Measurements from ENCODE around the gene PHF10. TPM values are rescaled to one million over a fixed set of nuclear protein-coding genes. Genes with fewer than 3 reads are reported as not detected.

Gene PHF10
- total and polyA plus RNA-seq, 2 donors from 2014 or later: 34.5 to 35.9 TPM

DNA sequence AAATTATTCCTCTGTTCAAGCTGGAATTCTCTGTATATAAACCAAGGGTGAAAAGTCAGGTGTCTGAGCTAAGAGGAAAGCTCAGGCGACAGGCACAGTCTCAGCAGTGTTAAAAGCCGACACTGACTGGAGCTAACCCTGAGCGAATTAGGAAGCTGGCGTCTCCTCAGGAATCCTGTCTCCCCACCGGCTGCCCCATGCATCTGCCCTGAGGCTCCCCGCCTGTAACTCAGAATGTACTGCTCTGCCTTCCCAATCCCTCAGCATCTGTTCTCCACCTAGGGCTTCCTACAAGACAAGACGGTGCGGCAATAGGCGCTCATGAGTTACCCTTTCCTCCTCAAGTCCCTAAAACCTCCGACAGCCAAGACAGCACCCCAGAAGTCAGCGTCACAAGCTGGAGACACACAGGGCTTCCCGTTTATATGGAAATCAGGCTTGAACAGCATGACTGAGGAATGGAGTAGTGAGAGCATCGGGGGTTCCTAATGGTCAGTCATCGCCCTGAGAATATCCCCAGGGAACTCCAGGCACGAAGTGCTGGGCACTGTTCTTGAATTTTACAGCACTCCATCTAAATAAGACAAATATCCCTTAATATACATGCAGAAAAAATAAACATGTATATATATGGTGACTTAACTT is 56.0 kb downstream of the PHF10 start:
- intact Hi-C loops (cut with DNase I): no loop called here
- TF ChIP-seq, protein P1, sequence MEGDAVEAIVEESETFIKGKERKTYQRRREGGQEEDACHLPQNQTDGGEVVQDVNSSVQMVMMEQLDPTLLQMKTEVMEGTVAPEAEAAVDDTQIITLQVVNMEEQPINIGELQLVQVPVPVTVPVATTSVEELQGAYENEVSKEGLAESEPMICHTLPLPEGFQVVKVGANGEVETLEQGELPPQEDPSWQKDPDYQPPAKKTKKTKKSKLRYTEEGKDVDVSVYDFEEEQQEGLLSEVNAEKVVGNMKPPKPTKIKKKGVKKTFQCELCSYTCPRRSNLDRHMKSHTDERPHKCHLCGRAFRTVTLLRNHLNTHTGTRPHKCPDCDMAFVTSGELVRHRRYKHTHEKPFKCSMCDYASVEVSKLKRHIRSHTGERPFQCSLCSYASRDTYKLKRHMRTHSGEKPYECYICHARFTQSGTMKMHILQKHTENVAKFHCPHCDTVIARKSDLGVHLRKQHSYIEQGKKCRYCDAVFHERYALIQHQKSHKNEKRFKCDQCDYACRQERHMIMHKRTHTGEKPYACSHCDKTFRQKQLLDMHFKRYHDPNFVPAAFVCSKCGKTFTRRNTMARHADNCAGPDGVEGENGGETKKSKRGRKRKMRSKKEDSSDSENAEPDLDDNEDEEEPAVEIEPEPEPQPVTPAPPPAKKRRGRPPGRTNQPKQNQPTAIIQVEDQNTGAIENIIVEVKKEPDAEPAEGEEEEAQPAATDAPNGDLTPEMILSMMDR (IDR thresholded peaks at IDR 0.05; ENCODE audit: borderline replicate concordance, extremely low read depth, insufficient read depth): no peak
- Histone ChIP-seq H3K9me3 (ENCODE audit: control insufficient read depth in 2 of 3, insufficient read depth in 1 of 3, low read length in 3 of 3) (no peaks in the 10 kb centered on the region), H3K9ac (ENCODE audit: low read length in 3 of 3) (no peak overlapping the region), H3K4me1 (ENCODE audit: control insufficient read depth in 2 of 3, insufficient read depth in 2 of 3, low read depth in 1 of 3, low read length in 3 of 3) (no peaks in the 10 kb centered on the region), H3K27ac (ENCODE audit: low read depth in 2 of 2, low read length in 2 of 2) (no peak overlapping the region), H3K36me3 (ENCODE audit: control insufficient read depth in 2 of 3, insufficient read depth in 3 of 3, low read length in 3 of 3) (peaks cover 4 to 29% (median 13%) of the 10 kb centered on the region in 3 donors), H3K4me3 (ENCODE audit: low read length in 3 of 3) (no peak overlapping the region), H3K27me3 (ENCODE audit: control insufficient read depth, insufficient read depth, low read length) (no peaks in the 10 kb centered on the region)
- FAIRE-seq (no peak), DNase-seq (no peak)

DNA sequence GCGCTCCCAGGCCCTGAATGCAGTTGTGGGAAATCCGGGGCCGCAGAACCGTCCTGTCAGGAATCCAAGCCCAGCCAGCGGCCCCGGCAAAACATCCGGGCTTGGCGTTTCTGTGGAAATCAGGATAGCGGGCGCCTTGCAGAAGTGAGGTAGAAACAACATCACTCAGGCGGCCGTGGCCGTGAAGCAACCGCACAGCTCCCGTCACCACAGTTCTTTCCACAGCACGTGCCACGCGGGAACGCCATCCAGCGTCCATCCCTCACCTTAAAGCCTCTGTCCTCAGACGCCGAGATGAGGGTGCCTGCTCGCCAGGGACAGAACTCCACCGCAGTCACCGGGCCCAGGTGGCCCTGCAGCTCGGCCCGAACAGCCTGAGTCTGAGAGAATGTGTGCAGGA is 56.6 kb downstream of the PHF10 start:
- Histone ChIP-seq H3K27me3 (ENCODE audit: control insufficient read depth, insufficient read depth, low read length) (no peaks in the 10 kb centered on the region), H3K9me3 (ENCODE audit: control insufficient read depth in 2 of 3, insufficient read depth in 1 of 3, low read length in 3 of 3) (no peaks in the 10 kb centered on the region), H3K36me3 (ENCODE audit: control insufficient read depth in 2 of 3, insufficient read depth in 3 of 3, low read length in 3 of 3) (peaks cover 7 to 32% (median 19%) of the 10 kb centered on the region in 3 donors), H3K4me1 (ENCODE audit: control insufficient read depth in 2 of 3, insufficient read depth in 2 of 3, low read depth in 1 of 3, low read length in 3 of 3) (no peaks in the 10 kb centered on the region), H3K4me3 (ENCODE audit: low read length in 3 of 3) (no peak overlapping the region), H3K27ac (ENCODE audit: low read depth in 2 of 2, low read length in 2 of 2) (no peak overlapping the region), H3K9ac (ENCODE audit: low read length in 3 of 3) (no peak overlapping the region)
- intact Hi-C loops (cut with DNase I): no loop called here
- DNase-seq: no peak
- TF ChIP-seq, protein P1 (IDR thresholded peaks at IDR 0.05; ENCODE audit: borderline replicate concordance, extremely low read depth, insufficient read depth): no peak
- FAIRE-seq: no peak

DNA sequence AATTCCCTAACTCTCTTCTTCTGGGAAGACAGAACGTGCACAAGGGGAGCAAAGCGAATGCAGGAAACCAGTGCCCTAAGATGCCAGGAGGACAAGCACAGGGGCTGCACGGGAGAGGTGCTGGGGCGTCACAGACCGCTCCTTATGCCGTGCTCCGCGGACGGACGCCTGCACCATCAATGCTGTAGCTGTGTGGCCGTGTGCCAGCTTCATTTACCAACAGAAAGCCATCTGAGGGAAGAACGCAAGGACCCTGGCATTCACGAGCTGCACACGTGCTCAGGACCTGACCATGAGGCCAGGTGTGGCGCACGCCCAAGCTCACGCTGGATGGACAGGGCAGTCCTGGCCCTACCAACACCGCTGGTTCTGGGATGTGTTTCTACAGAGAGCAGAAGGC is 57.9 kb downstream of the PHF10 start:
- no peak overlapping the region for H3K9ac ChIP-seq (ENCODE audit: low read length in 3 of 3)
- no peaks in the 10 kb centered on the region for H3K9me3 ChIP-seq (ENCODE audit: control insufficient read depth in 2 of 3, insufficient read depth in 1 of 3, low read length in 3 of 3)
- H3K27ac ChIP-seq (ENCODE audit: low read depth in 2 of 2, low read length in 2 of 2): no peak overlapping the region
- DNase-seq: no peak
- intact Hi-C loops (cut with DNase I): no loop called here
- H3K4me1 ChIP-seq (ENCODE audit: control insufficient read depth in 2 of 3, insufficient read depth in 2 of 3, low read depth in 1 of 3, low read length in 3 of 3): no peaks in the 10 kb centered on the region
- H3K27me3 ChIP-seq (ENCODE audit: control insufficient read depth, insufficient read depth, low read length): no peaks in the 10 kb centered on the region
- no peak overlapping the region for H3K4me3 ChIP-seq (ENCODE audit: low read length in 3 of 3)
- no peak for FAIRE-seq
- TF ChIP-seq, protein P1 (IDR thresholded peaks at IDR 0.05; ENCODE audit: borderline replicate concordance, extremely low read depth, insufficient read depth): no peak
- peaks cover 10 to 26% (median 19%) of the 10 kb centered on the region in 3 donors for H3K36me3 ChIP-seq (ENCODE audit: control insufficient read depth in 2 of 3, insufficient read depth in 3 of 3, low read length in 3 of 3)

DNA sequence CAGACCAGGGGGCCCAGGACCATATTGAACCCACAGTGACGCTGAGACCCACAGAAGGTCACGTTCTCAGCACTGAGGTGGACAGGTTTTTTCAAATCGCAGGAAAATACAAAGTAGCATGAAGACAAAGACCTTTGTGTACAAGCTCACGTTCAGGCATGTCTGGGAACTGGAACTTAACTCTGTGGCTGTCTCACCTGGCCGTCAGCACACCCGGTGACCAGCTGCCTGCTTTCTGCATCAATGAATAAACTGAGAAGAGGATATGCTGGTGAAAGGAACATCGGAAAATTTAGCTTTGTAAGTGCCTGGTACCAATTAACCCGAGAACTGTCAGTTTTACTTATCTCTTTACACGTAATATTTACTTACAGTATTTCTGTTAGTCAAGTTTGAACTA is 59.0 kb downstream of the PHF10 start:
- FAIRE-seq (no peak), DNase-seq (no peak)
- Histone ChIP-seq H3K4me3 (ENCODE audit: low read length in 3 of 3) (no peak overlapping the region), H3K27me3 (ENCODE audit: control insufficient read depth, insufficient read depth, low read length) (no peaks in the 10 kb centered on the region), H3K4me1 (ENCODE audit: control insufficient read depth in 2 of 3, insufficient read depth in 2 of 3, low read depth in 1 of 3, low read length in 3 of 3) (no peaks in the 10 kb centered on the region), H3K9ac (ENCODE audit: low read length in 3 of 3) (no peak overlapping the region), H3K27ac (ENCODE audit: low read depth in 2 of 2, low read length in 2 of 2) (no peak overlapping the region), H3K36me3 (ENCODE audit: control insufficient read depth in 2 of 3, insufficient read depth in 3 of 3, low read length in 3 of 3) (peaks cover 10 to 22% (median 22%) of the 10 kb centered on the region in 3 donors), H3K9me3 (ENCODE audit: control insufficient read depth in 2 of 3, insufficient read depth in 1 of 3, low read length in 3 of 3) (no peaks in the 10 kb centered on the region)
- TF ChIP-seq, protein P1 (IDR thresholded peaks at IDR 0.05; ENCODE audit: borderline replicate concordance, extremely low read depth, insufficient read depth): no peak
- intact Hi-C loops (cut with DNase I): no loop called here
